Activated naive CD4-positive, alpha-beta T cell treated with anti-CD3 and anti-CD28 coated beads, Interleukin-2, amount 10 ng/mL, durations not matched to agents 7 days and 5 days (primary cell): ENCODE data around the gene STARD3NL.
A peak's percentile ranks its signal among the peaks of the same experiment; 100 is the strongest.
"Not testable (repeated sequence)": the region's sequence is repeated elsewhere in the genome, so short reads cannot be mapped to it uniquely, and the experiment has no call there.

ENCODE experiments used
- CTCF ChIA-PET: fragments of 350-600 bp; sonication (Branson Sonifier 250); formaldehyde crosslinking; loops from one replicate; lab custom pipeline; 2021; ENCODE audit warnings: antibody characterized with exemption; lab: Charles Lee
- DNase-seq: peaks from one replicate; pipeline ENCODE4 v3.0.0-alpha.2; 2020
- H3K27ac Mint-ChIP-seq: one replicate; pipeline ENCODE4 v1.8.0; 2021; ENCODE audit warnings: mild to moderate bottlenecking, moderate library complexity, mixed read lengths
- H3K27me3 Mint-ChIP-seq: one replicate; pipeline ENCODE4 v1.8.0; 2021; ENCODE audit warnings: mild to moderate bottlenecking, mixed read lengths
- H3K36me3 Mint-ChIP-seq: one replicate; pipeline ENCODE4 v1.8.0; 2021; ENCODE audit warnings: mixed read lengths
- H3K4me1 Mint-ChIP-seq: one replicate; pipeline ENCODE4 v1.8.0; 2021; ENCODE audit warnings: mixed read lengths
- H3K4me3 Mint-ChIP-seq: one replicate; pipeline ENCODE4 v1.8.0; 2021; ENCODE audit warnings: mild to moderate bottlenecking, moderate library complexity, mixed read lengths
- H3K9me3 Mint-ChIP-seq: one replicate; pipeline ENCODE4 v1.8.0; 2021; ENCODE audit warnings: mixed read lengths

The STARD3NL gene

GRCh38 chr7:38169847-38170246, 8.2 kb upstream of the STARD3NL start:
- Mint-ChIP-seq H3K27me3 (peaks cover 9% of the 10 kb centered on the region), H3K4me1 (peaks cover 7% of the 10 kb centered on the region), H3K36me3 (no peaks in the 10 kb centered on the region), H3K4me3 (no peak overlapping the region), H3K9me3 (no peaks in the 10 kb centered on the region), H3K27ac (no peak overlapping the region)
- DNase-seq: no peak
- CTCF ChIA-PET: interaction anchor here (0.8 kb wide), 1 partner anchor 53 kb away, joined by 3 read pairs; no protein-coding TSS in a partner anchor

GRCh38 chr7:38171623-38172391, 6.2 kb upstream of the STARD3NL start:
- no peaks in the 10 kb centered on the region for H3K9me3 Mint-ChIP-seq
- CTCF ChIA-PET: interaction anchor here (0.6 kb wide), 1 partner anchor 261 kb away, joined by 3 read pairs; no protein-coding TSS in a partner anchor
- H3K36me3 Mint-ChIP-seq: no peaks in the 10 kb centered on the region
- H3K4me3 Mint-ChIP-seq: no peak overlapping the region
- no peak overlapping the region for H3K27ac Mint-ChIP-seq
- H3K4me1 Mint-ChIP-seq: peaks cover 7% of the 10 kb centered on the region
- peaks cover 16% of the 10 kb centered on the region for H3K27me3 Mint-ChIP-seq
- DNase-seq: no peak

GRCh38 chr7:38175547-38175946, 2.5 kb upstream of the STARD3NL start:
- H3K27ac Mint-ChIP-seq, H3K9me3 Mint-ChIP-seq, H3K4me3 Mint-ChIP-seq, DNase-seq, H3K36me3 Mint-ChIP-seq, H3K27me3 Mint-ChIP-seq: not testable (repeated sequence)
- CTCF ChIA-PET: interaction anchor here (1.3 kb wide), 1 partner anchor 40 kb away, joined by 3 read pairs; no protein-coding TSS in a partner anchor
- peaks cover 30% of the 10 kb centered on the region for H3K4me1 Mint-ChIP-seq

GRCh38 chr7:38177621-38178003, 433 bp upstream of the STARD3NL start:
- no peaks in the 10 kb centered on the region for H3K9me3 Mint-ChIP-seq

GRCh38 chr7:38178695-38179344, 775 bp downstream of the STARD3NL start:
- no peak for DNase-seq
- Mint-ChIP-seq H3K27ac (peak overlapping the region; percentile 87), H3K27me3 (peaks cover 7% of the 10 kb centered on the region), H3K9me3 (peaks cover under 1% of the 10 kb centered on the region), H3K4me1 (peaks cover 33% of the 10 kb centered on the region), H3K36me3 (peaks cover under 1% of the 10 kb centered on the region), H3K4me3 (peak overlapping the region; percentile 97)
- CTCF ChIA-PET: interaction anchor here (1.3 kb wide), 1 partner anchor 37 kb away, joined by 10 read pairs; no protein-coding TSS in a partner anchor

More at GRCh38 chr7:38177621-38178003, 433 bp upstream of the STARD3NL start:
- Mint-ChIP-seq H3K27me3 (peaks cover 7% of the 10 kb centered on the region), H3K4me1 (peaks cover 34% of the 10 kb centered on the region), H3K4me3 (peak overlapping the region; percentile 97), H3K27ac (peak overlapping the region; percentile 91), H3K36me3 (no peaks in the 10 kb centered on the region)
- no peak for DNase-seq
- CTCF ChIA-PET: interaction anchor here (0.8 to 1.3 kb wide), 3 partner anchors 38 to 197 kb away, joined by 3 to 10 read pairs (median 5); no protein-coding TSS in a partner anchor

GRCh38 chr7:38179776-38180226, 1.8 kb downstream of the STARD3NL start:
- peak overlapping the region; percentile 22 for H3K4me3 Mint-ChIP-seq
- H3K27me3 Mint-ChIP-seq: peaks cover 7% of the 10 kb centered on the region
- peaks cover 6% of the 10 kb centered on the region for H3K36me3 Mint-ChIP-seq
- peaks cover 35% of the 10 kb centered on the region for H3K4me1 Mint-ChIP-seq
- H3K9me3 Mint-ChIP-seq: peaks cover 4% of the 10 kb centered on the region
- no peak for DNase-seq
- no peak overlapping the region for H3K27ac Mint-ChIP-seq
- CTCF ChIA-PET: interaction anchor here (0.9 to 2.1 kb wide), 8 partner anchors 32 to 194 kb away, joined by 3 to 8 read pairs (median 4); no protein-coding TSS in a partner anchor

GRCh38 chr7:38181111-38181510, 3.1 kb downstream of the STARD3NL start:
- Mint-ChIP-seq H3K27me3 (no peaks in the 10 kb centered on the region), H3K4me3 (no peak overlapping the region), H3K9me3 (peaks cover 4% of the 10 kb centered on the region), H3K27ac (no peak overlapping the region), H3K4me1 (peaks cover 35% of the 10 kb centered on the region), H3K36me3 (peaks cover 11% of the 10 kb centered on the region)
- DNase-seq: no peak
- CTCF ChIA-PET: interaction anchor here (1.1 to 2.1 kb wide), 5 partner anchors 11 to 193 kb away, joined by 3 to 8 read pairs (median 4); no protein-coding TSS in a partner anchor

GRCh38 chr7:38182450-38182849, 4.4 kb downstream of the STARD3NL start:
- H3K36me3 Mint-ChIP-seq: peaks cover 11% of the 10 kb centered on the region
- no peak overlapping the region for H3K4me3 Mint-ChIP-seq
- H3K27ac Mint-ChIP-seq: no peak overlapping the region
- H3K4me1 Mint-ChIP-seq: peaks cover 35% of the 10 kb centered on the region
- DNase-seq: no peak
- peaks cover 4% of the 10 kb centered on the region for H3K9me3 Mint-ChIP-seq
- no peaks in the 10 kb centered on the region for H3K27me3 Mint-ChIP-seq
- CTCF ChIA-PET: no interaction called here

- H3K4me3 Mint-ChIP-seq: no peak overlapping the region
- no peak overlapping the region for H3K27ac Mint-ChIP-seq
- no peaks in the 10 kb centered on the region for H3K27me3 Mint-ChIP-seq
- DNase-seq: no peak
- peaks cover 4% of the 10 kb centered on the region for H3K9me3 Mint-ChIP-seq
- CTCF ChIA-PET: interaction anchor here (0.9 to 3.8 kb wide), 3 partner anchors 13 to 149 kb away, joined by 3 to 13 read pairs (median 4); no protein-coding TSS in a partner anchor
- H3K4me1 Mint-ChIP-seq: peaks cover 9% of the 10 kb centered on the region
- H3K36me3 Mint-ChIP-seq: peaks cover 11% of the 10 kb centered on the region
These were observed 7.6 kb downstream of the STARD3NL start for GRCh38 chr7:38185395-38186307.

- no peak for DNase-seq
- H3K27ac Mint-ChIP-seq: no peak overlapping the region
- H3K4me3 Mint-ChIP-seq: no peak overlapping the region
- H3K27me3 Mint-ChIP-seq: no peaks in the 10 kb centered on the region
- H3K9me3 Mint-ChIP-seq: peaks cover 4% of the 10 kb centered on the region
- CTCF ChIA-PET: interaction anchor here (0.5 to 3.8 kb wide), 5 partner anchors 12 to 411 kb away, joined by 3 to 13 read pairs (median 4); no protein-coding TSS in a partner anchor
- H3K36me3 Mint-ChIP-seq: peaks cover 11% of the 10 kb centered on the region
- H3K4me1 Mint-ChIP-seq: peaks cover 7% of the 10 kb centered on the region
These were observed 8.7 kb downstream of the STARD3NL start for GRCh38 chr7:38186593-38187314.

- no peaks in the 10 kb centered on the region for H3K27me3 Mint-ChIP-seq
- H3K36me3 Mint-ChIP-seq: peaks cover 14% of the 10 kb centered on the region
- H3K4me1 Mint-ChIP-seq: peaks cover 10% of the 10 kb centered on the region
- DNase-seq: no peak
- CTCF ChIA-PET: interaction anchor here (1.3 kb wide), 1 partner anchor 182 kb away, joined by 3 read pairs; no protein-coding TSS in a partner anchor
- H3K27ac Mint-ChIP-seq: no peak overlapping the region
- peaks cover 4% of the 10 kb centered on the region for H3K9me3 Mint-ChIP-seq
- no peak overlapping the region for H3K4me3 Mint-ChIP-seq
These were observed 9.9 kb downstream of the STARD3NL start for GRCh38 chr7:38187794-38188440.

- no peaks in the 10 kb centered on the region for H3K27me3 Mint-ChIP-seq
- no peak for DNase-seq
- H3K4me3 Mint-ChIP-seq: no peak overlapping the region
- H3K36me3 Mint-ChIP-seq: peaks cover 8% of the 10 kb centered on the region
- H3K27ac Mint-ChIP-seq: no peak overlapping the region
- no peaks in the 10 kb centered on the region for H3K9me3 Mint-ChIP-seq
- H3K4me1 Mint-ChIP-seq: peaks cover 7% of the 10 kb centered on the region
- CTCF ChIA-PET: no interaction called here
These were observed 11.3 kb downstream of the STARD3NL start for GRCh38 chr7:38189231-38189938.
